B cell (primary cell): ENCODE results near the gene PCSK7. TPM values are rescaled to one million over a fixed set of nuclear protein-coding genes. Genes with fewer than 3 reads are reported as not detected.
A peak's percentile ranks its signal among the peaks of the same experiment; 100 is the strongest.

Experiments used
- ATAC-seq: fragments of 200-7000 bp; cut with Tn5 transposase; one replicate; pipeline ENCODE4 v1.10.0; 2021; ENCODE audit warnings: low read depth, mild to moderate bottlenecking, moderate number of reproducible peaks, moderate library complexity
- CTCF ChIA-PET: fragments of 350-600 bp; sonication (Branson Sonifier 250); formaldehyde crosslinking; loops from one replicate; lab custom pipeline; 2021; ENCODE audit warnings: antibody characterized with exemption, inconsistent platforms; lab: Charles Lee
- POLR2A ChIA-PET: fragments of 350-600 bp; sonication (Branson Sonifier 250); formaldehyde crosslinking; loops from one replicate; lab custom pipeline; 2021; ENCODE audit warnings: antibody characterized with exemption; lab: Charles Lee
- DNase-seq: peaks from one replicate; pipeline ENCODE4 v3.0.0; 2013
- H2AFZ ChIP-seq: 2 replicates; pipeline ENCODE4 v1.6.1; 2012; ENCODE audit warnings: mild to moderate bottlenecking, low read depth, low read length; ENCODE audit not compliant: insufficient read depth, poor library complexity, severe bottlenecking
- H3K27ac ChIP-seq, 2 donors: 1 replicate in 1 of 2; 2 replicates in 1 of 2; pipeline ENCODE4 v1.5.1; 2012 to 2013; ENCODE audit warnings: low read length in 2 of 2, mild to moderate bottlenecking in 2 of 2, moderate library complexity in 1 of 2
- H3K27me3 ChIP-seq, 4 experiments: fragments of 200-600 bp in 1 of 4; sonication (generic) in 1 of 4; replicated peaks in 1 of 4; 1 replicate in 2 of 4; 2 replicates in 2 of 4; pipeline versions ENCODE4 v1.6.1 to v1.7.0; 2013 to 2016; ENCODE audit warnings: low read length in 3 of 4, mild to moderate bottlenecking in 2 of 4, mixed read lengths in 1 of 4, moderate library complexity in 1 of 4; ENCODE audit not compliant: insufficient read depth in 4 of 4, control insufficient read depth in 3 of 4; ENCODE audit errors: control extremely low read depth in 1 of 4
- H3K36me3 ChIP-seq, 2 experiments: replicated peaks in 1 of 2; 1 replicate in 1 of 2; 2 replicates in 1 of 2; pipeline versions ENCODE4 v1.6.1 to v1.7.1; 2013; ENCODE audit warnings: low read length in 1 of 2; ENCODE audit not compliant: insufficient read depth in 2 of 2, control insufficient read depth in 1 of 2; ENCODE audit errors: control extremely low read depth in 1 of 2, extremely low read depth in 1 of 2
- H3K4me1 ChIP-seq, 2 donors: fragments of 200-600 bp in 1 of 2; sonication (generic) in 1 of 2; 1 replicate in 1 of 2; 2 replicates in 1 of 2; pipeline versions ENCODE4 v1.5.1 to v1.6.1; 2013 to 2017; ENCODE audit warnings: low read length in 2 of 2; ENCODE audit not compliant: control insufficient read depth in 2 of 2, insufficient read depth in 2 of 2
- H3K4me2 ChIP-seq: replicated peaks from 2 replicates; pipeline ENCODE3; 2012; ENCODE audit warnings: mild to moderate bottlenecking, low read depth, low read length; ENCODE audit not compliant: poor library complexity, severe bottlenecking
- H3K4me3 ChIP-seq, 5 experiments: fragments of 200-600 bp in 1 of 5; sonication (generic) in 1 of 5; 1 replicate in 3 of 5; 2 replicates in 2 of 5; pipeline versions ENCODE4 v1.5.1 to v1.7.0; 2011 to 2016; ENCODE audit warnings: low read length in 4 of 5, mild to moderate bottlenecking in 4 of 5, low read depth in 2 of 5, control low read depth in 1 of 5, moderate library complexity in 1 of 5; ENCODE audit not compliant: insufficient read depth in 1 of 5; ENCODE audit errors: control extremely low read depth in 1 of 5, extremely low read depth in 1 of 5
- H3K79me2 ChIP-seq: fragments of 200-600 bp; sonication (generic); one replicate; pipeline ENCODE4 v1.6.0; 2016; ENCODE audit warnings: low read length; ENCODE audit not compliant: control insufficient read depth, insufficient read depth
- H3K9ac ChIP-seq: fragments of 200-600 bp; sonication (generic); 2 replicates; pipeline ENCODE4 v1.6.1; 2017; ENCODE audit warnings: mild to moderate bottlenecking, low read length, moderate library complexity
- H3K9me3 ChIP-seq, 3 donors: one replicate each; pipeline versions ENCODE4 v1.6.1 to v1.7.1; 2013; ENCODE audit warnings: low read length in 2 of 3; ENCODE audit not compliant: control insufficient read depth in 2 of 3, insufficient read depth in 1 of 3; ENCODE audit errors: control extremely low read depth in 1 of 3
- H4K20me1 ChIP-seq: 2 replicates; pipeline ENCODE4 v1.6.0; 2012; ENCODE audit warnings: mild to moderate bottlenecking, low read length; ENCODE audit not compliant: insufficient read depth, control insufficient read depth, poor library complexity, severe bottlenecking
- H3K27ac Mint-ChIP-seq: one replicate; pipeline ENCODE4 v1.8.0; 2021; ENCODE audit warnings: mixed read lengths
- H3K27me3 Mint-ChIP-seq: one replicate; pipeline ENCODE4 v1.8.0; 2021; ENCODE audit warnings: mixed read lengths
- H3K4me1 Mint-ChIP-seq: one replicate; pipeline ENCODE4 v1.8.0; 2021; ENCODE audit warnings: mixed read lengths
- H3K4me3 Mint-ChIP-seq: one replicate; pipeline ENCODE4 v1.8.0; 2021; ENCODE audit warnings: mixed read lengths
- H3K9me3 Mint-ChIP-seq: one replicate; pipeline ENCODE4 v1.8.0; 2022; ENCODE audit warnings: mixed read lengths; ENCODE audit not compliant: insufficient read depth
- CTCF ChIP-seq: fragments of 200-600 bp; IDR thresholded peaks from one replicate; pipeline ENCODE4 v1.8.0; 2022; ENCODE audit warnings: antibody characterized with exemption, mild to moderate bottlenecking
- EZH2 ChIP-seq: IDR thresholded peaks from 2 replicates; pipeline ENCODE4 v1.6.1; 2012; ENCODE audit warnings: borderline replicate concordance, low read depth, mild to moderate bottlenecking, moderate library complexity, low read length; ENCODE audit not compliant: insufficient read depth, poor library complexity, severe bottlenecking
- WGBS: methylation state at CpG from one replicate; pipeline ENCODE4 v1.1.5; 2013; ENCODE audit warnings: missing lambda C conversion rate; ENCODE audit not compliant: insufficient coverage; 5-methylcytosine and 5-hydroxymethylcytosine counted together
- intact Hi-C: fragments of 100-400 bp; cut with micrococcal nuclease; formaldehyde crosslinking; loops from one replicate; pipeline ENCODE4 v1.10.0; 2022
- polyA plus RNA-seq: library from polyadenylated mRNA; depleted of rRNA; stranded (reverse); fragments of >200 nt; gene quantifications from 2 replicates; pipeline ENCODE4 v1.2.3, GENCODE V29; 2012
- total RNA-seq, 2 donors: library from RNA; stranded (reverse); fragments of 120-200 nt in 1 of 2; gene quantifications; 1 replicate in 1 of 2; 2 replicates in 1 of 2; pipeline versions ENCODE4 v1.2.3 to v1.2.4, GENCODE V29; 2013 to 2022

Gene PCSK7
- total and polyA plus RNA-seq, 2 donors (not counting 1 experiment from before 2014, with no cell fraction given), result 203 to 283 TPM

- Mint-ChIP-seq H3K4me1 (peaks cover 46% of the 10 kb centered on the region), H3K4me3 (no peak overlapping the region), H3K27ac (peak overlapping the region; percentile 1), H3K27me3 (no peaks in the 10 kb centered on the region), H3K9me3 (no peaks in the 10 kb centered on the region)
- Histone ChIP-seq H4K20me1 (peaks cover 11% of the 10 kb centered on the region), H3K36me3 (peaks cover 0 to 74% of the 10 kb centered on the region in 2 experiments), H3K27me3 (no peaks in the 10 kb centered on the region), H3K4me1 (peaks cover 13 to 40% of the 10 kb centered on the region in 2 donors), H3K27ac (no peak overlapping the region), H3K4me2 (no peak overlapping the region), H3K9me3 (no peaks in the 10 kb centered on the region), H3K79me2 (peaks cover 22% of the 10 kb centered on the region), H3K4me3 (no peak overlapping the region), H2AFZ (no peak overlapping the region), H3K9ac (no peak overlapping the region)
- DNase-seq (no peak), ATAC-seq (no peak)
- 99% methylated on average over 5 of the region's 5 CpGs for WGBS
- POLR2A ChIA-PET, result no interaction called here
- no peak for TF ChIP-seq EZH2
- CTCF ChIA-PET, result interaction anchor here (1.6 kb wide), 1 partner anchor 14 kb away, joined by 7 read pairs; no protein-coding TSS in a partner anchor
- intact Hi-C loops, result no loop called here
Observed at GRCh38 chr11:117194267-117194666, 37.6 kb downstream of the PCSK7 start.

GRCh38 chr11:117193130-117194020 lies 38.5 kb downstream of the PCSK7 start:
- DNase-seq, result no peak
- Histone ChIP-seq H4K20me1 (peaks cover 2% of the 10 kb centered on the region), H3K79me2 (peaks cover 31% of the 10 kb centered on the region), H3K27me3 (no peaks in the 10 kb centered on the region), H3K9ac (no peak overlapping the region), H3K9me3 (no peaks in the 10 kb centered on the region), H3K36me3 (peaks cover 0 to 78% of the 10 kb centered on the region in 2 experiments), H3K4me1 (peaks cover 22 to 49% of the 10 kb centered on the region in 2 donors), H3K4me3 (no peak overlapping the region), H2AFZ (no peak overlapping the region), H3K27ac (peak overlapping the region in 1 of 2 donors; percentile 7), H3K4me2 (no peak overlapping the region)
- intact Hi-C loops, result no loop called here
- Mint-ChIP-seq H3K27ac (peak overlapping the region; percentile 59), H3K27me3 (no peaks in the 10 kb centered on the region), H3K9me3 (no peaks in the 10 kb centered on the region), H3K4me3 (no peak overlapping the region), H3K4me1 (peaks cover 49% of the 10 kb centered on the region)
- no peak for TF ChIP-seq CTCF
- no peak for TF ChIP-seq EZH2
- ChIA-PET CTCF (interaction anchor here (0.6 to 1.7 kb wide), 3 partner anchors 12 to 33 kb away, joined by 3 to 7 read pairs (median 7); no protein-coding TSS in a partner anchor), POLR2A (interaction anchor here (0.5 kb wide), 1 partner anchor 50 kb away, joined by 6 read pairs; no protein-coding TSS in a partner anchor)
- 95% methylated on average over 14 of the region's 15 CpGs for WGBS
- ATAC-seq, result no peak
